SW 1271 (cell line): Measurements from ENCODE around the gene KRT81.
"Not testable (repeated sequence)": the region's sequence is repeated elsewhere in the genome, so short reads cannot be mapped to it uniquely, and the experiment has no call there.

ENCODE experiments used
- DNase-seq, 2 experiments: peaks; one replicate each; lab custom pipeline; 2025; lab: John Stamatoyannopoulos, UW

Gene KRT81

GRCh38 chr12:52317468-52318052 is 26.2 kb upstream of the KRT81 start:
- DNase-seq: no peak

- no peak for DNase-seq
Measured at GRCh38 chr12:52316701-52317100, 25.4 kb upstream of the KRT81 start.

- DNase-seq: no peak
Measured at GRCh38 chr12:52316290-52316689, 25.0 kb upstream of the KRT81 start.

GRCh38 chr12:52315721-52316120 is 24.4 kb upstream of the KRT81 start:
- peak in 1 of 2 experiments; percentile 18 for DNase-seq

DNA sequence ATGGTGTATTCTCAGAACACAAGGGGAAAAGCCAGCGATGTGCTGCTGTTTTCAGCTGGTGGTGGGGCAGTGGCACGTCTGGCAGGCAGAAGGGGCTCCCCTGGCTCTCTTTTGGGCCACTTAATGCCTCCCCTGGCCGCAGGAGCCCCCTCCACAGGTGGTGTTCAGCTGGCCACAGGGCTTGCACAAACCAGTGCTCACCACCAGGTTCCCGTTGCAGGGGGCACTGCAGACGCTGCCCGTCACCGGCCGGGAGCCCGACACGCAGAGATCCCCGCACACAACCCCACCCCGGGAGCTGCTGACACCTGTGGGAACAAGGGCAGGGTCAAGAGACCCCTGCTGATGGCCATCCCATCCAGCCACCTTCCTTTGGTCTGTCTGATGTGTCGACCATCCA is 23.2 kb upstream of the KRT81 start:
- no peak for DNase-seq

DNA sequence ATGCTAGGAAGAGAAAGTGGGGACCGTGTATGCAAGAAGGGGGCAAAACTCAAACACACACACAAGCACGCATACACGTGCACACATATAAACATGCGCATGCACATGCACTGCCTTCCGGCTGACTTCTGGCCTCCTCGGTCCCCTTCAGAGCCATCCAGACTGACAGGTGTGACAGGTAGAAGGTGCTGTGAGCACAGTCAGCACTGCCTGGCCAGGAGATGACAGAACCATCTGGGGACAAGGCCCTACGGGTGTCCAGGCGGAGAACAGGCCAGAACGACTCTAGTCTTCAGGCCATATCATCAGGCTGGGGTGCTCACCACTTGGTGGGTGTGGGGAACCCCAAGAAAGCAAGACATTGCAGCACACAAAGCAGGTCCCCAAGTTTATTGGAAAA is 22.6 kb upstream of the KRT81 start:
- no peak for DNase-seq

GRCh38 chr12:52313461-52313860 is 22.1 kb upstream of the KRT81 start:
- no peak for DNase-seq

- DNase-seq: no peak
Measured at GRCh38 chr12:52312086-52312485, 20.8 kb upstream of the KRT81 start.

DNA sequence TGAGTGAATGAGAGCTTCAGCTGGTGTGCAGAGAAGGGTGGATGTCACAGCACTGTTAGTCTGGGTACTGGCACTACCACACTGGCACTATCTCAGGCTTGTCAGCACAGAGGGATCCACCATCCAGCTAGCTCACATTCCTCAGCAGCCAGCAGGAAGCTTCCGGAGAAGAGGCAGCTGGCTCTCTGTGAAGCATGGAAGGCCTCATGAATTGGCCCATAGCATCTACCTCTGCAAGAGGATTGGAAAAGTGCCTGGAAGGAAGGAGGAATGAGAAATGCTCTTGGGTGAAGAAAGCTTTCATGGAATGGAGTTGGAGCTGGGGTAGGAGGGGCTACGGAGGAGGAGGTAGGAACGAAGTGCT is 19.9 kb upstream of the KRT81 start:
- no peak for DNase-seq

- DNase-seq: no peak
Measured at GRCh38 chr12:52310622-52311284, 19.4 kb upstream of the KRT81 start.

DNA sequence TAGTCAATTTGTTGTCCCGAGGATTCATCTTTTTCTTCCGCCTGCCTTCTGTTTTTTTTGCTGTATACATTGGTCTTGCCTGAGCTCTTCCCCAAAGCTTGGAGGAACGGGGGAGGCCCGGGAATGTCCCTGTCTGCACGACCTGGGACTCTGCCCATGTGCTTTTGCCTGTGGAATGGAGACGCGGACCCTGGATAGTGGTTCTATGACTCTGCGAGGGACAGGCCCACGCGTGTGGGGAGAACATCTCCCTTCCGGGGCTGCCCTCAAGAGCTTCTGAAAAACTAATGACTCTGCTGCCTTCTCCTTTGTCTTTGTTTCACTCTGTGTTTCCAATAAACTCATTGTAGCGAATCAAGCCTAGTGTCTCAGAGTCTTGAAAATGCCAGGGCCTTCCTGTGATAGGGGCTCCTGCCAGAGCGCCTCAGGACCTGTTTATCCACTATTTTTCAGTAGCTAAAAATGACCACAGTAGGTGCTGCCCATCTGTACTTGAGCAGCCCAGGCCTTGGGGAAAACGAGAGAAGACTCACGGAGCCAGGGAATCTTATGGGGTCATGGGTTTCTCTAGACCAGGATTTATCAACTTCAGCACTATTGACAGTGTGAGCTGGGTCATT is 17.6 kb upstream of the KRT81 start:
- DNase-seq: no peak

DNA sequence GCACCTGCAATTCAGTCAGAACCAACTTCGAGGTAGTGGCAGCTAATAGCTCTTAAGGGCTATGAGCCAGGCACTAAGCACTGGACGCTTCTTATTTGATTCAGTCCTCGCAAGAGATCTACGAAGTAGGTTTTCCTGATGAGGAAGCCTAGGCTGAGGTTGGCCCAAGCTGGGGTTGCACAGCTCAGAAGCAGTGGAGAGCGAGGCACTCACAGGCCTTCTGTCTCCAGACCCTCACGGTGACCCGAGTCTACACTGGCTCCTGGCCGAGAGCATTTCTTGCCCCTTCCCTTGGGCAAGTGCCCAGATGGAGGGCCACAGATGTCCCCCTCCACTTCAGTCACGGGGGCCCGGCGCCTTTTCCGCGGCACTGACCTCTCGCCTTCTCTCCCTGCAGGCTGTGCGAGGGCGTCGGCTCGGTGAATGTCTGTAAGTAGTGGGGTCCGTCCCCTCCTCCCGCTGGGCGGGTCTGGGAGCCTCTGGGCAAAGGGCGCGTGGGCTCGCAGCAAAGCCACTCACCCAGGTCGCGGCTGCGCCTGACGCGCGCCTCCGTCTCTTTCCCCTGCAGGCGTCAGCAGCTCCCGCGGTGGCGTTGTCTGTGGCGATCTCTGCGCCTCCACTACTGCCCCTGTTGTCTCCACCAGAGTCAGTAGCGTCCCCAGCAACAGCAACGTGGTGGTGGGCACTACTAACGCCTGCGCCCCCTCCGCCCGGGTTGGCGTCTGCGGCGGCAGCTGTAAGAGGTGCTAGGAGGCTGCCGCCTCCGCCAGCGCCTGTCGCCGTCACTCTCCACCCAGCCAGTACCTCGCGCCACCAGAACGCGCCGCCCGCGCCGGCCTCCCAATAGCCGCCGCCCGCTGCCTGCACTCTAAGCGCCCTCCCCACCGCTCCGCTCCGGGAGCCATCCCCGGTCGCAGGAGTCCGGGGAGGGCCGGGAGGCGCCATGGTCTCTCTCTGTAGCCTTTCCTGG is 16.8 kb upstream of the KRT81 start:
- DNase-seq: no peak

DNA sequence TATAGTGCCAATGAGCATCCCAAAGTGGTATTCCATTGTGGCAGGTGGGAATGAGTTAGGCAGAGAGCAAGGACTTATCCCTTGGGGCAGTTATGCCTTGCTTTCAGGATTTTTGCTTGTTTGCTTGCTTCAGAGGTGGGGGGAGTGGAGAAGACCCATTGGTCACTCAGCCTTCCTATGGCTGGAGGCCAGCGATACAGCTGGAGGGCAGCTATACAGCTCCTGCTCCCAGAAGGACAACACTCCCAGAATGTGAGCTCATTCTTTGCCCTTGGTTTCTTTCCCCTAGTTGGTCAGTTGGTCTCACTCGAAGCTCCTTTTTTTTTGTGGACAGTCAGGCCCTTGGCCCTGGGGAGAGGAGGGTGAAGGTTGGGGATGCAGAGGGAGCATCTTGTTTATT is 15.4 kb upstream of the KRT81 start:
- no peak for DNase-seq

- DNase-seq: no peak
Measured at GRCh38 chr12:52305921-52306705, 14.8 kb upstream of the KRT81 start.

- DNase-seq: not testable (repeated sequence)
Measured at GRCh38 chr12:52304941-52305411, 13.6 kb upstream of the KRT81 start.

GRCh38 chr12:52302242-52302914 is 11.0 kb upstream of the KRT81 start:
- not testable (repeated sequence) for DNase-seq

DNA sequence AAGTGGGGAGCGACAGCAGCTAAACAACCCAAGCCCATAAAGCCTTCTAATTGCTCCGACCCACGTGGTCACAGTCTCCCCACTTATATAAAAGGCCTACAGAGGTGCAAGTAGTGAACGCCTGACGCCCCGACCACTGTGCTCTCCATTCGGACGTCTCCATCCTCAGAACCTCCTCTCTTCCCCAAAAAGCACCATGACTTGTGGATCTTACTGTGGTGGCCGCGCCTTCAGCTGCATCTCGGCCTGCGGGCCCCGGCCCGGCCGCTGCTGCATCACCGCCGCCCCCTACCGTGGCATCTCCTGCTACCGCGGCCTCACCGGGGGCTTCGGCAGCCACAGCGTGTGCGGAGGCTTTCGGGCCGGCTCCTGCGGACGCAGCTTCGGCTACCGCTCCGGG is 10.4 kb upstream of the KRT81 start:
- not testable (repeated sequence) for DNase-seq

DNA sequence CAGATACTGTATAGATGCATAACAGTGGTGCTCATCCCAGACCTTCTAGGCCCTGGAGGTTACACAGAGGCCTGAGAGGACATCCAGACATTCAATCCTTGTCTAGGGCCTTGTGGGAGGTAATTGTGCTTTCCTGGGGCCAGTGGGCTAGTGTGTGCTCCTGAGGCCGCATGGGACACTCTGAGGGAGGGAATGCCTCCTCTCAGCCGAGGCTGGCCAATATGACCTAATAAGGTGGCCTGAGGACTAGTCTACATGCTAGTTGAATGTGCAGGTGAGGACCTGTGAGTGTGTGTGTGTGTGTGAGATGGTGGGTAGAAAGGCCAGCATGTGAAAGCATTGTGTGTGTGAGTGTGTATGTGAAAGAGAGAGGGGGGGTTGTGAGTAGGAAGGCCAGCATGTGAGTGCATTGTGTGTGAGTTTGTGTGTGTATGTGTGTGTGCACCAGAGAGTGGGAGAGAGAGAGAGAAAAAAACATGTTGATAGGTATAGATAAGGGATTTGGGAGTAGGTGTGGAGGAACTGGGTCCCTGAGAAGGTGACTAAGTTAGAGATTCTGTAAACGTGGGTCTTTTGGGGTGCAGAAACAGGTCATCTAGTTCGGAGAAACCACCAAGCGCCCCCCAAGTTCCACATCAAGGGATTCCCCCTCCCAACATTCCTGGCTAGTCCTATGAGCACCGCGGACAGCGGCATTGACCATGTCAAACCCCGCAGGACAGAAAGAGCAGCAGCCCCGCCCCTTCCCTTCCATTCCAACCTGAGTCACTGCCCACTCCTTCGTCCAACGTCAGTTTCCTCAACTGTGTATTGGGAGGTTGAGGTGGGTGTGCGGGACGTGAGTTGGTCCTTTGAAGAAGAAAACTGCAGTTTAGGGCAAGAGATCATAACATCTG is 9.7 kb upstream of the KRT81 start:
- DNase-seq: no peak

DNA sequence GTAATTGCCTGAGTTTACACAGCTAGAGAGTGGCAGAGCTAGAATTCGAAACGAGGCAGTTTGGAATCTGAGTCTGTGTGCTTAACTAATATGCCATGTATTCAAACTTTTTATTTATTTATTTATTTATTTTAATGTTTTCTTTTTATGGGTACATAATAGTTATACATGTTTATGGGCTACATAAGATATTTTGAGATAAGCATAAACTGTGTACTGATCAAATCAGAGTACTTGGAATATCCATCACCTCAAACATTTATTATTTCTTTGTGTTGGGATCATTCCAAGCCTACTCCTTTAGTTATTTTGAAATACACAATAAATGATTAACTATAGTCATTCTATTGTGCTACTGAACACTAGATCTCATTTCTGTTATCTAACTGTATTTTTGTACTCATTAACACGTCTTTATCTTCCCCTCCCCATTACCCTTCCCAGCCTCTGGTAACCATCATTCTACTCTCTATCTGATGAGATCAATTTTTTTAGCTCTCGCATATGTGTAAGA is 7.4 kb upstream of the KRT81 start:
- DNase-seq: no peak
